ENCODE results near the gene TMEM135. TPM values are rescaled to one million over a fixed set of nuclear protein-coding genes. Genes with fewer than 3 reads are reported as not detected.

Gene TMEM135
- total RNA-seq, 1 donor from 2014 or later, result 24.7 TPM

DNA sequence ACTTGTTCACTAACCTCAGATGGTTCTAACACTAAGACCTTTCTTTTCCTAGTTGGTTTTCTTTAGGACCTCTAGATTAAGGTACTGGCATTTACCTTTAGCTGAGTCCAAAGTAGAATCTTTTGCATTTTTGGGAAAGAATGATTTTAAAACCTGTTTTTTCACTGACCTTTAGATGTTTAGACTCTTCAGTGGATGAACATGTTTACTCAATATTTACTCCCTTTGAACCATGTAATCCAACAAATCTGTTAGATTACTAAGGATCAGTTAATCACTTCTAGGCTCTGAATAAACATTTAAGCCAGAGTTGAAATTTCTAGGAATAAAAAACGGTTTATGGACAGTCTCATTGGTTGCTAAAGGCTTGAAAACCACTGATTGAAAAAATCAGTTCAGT lies 6.2 kb downstream of the TMEM135 start:
- peaks cover 3% of the 10 kb centered on the region for H3K9me3 Mint-ChIP-seq (ENCODE audit: unreplicated experiment)
- DNase-seq (ENCODE audit: extremely low spot score, unreplicated experiment), result no peak
- no peak overlapping the region for H3K4me3 Mint-ChIP-seq (ENCODE audit: unreplicated experiment)
- TF ChIP-seq, protein P1, sequence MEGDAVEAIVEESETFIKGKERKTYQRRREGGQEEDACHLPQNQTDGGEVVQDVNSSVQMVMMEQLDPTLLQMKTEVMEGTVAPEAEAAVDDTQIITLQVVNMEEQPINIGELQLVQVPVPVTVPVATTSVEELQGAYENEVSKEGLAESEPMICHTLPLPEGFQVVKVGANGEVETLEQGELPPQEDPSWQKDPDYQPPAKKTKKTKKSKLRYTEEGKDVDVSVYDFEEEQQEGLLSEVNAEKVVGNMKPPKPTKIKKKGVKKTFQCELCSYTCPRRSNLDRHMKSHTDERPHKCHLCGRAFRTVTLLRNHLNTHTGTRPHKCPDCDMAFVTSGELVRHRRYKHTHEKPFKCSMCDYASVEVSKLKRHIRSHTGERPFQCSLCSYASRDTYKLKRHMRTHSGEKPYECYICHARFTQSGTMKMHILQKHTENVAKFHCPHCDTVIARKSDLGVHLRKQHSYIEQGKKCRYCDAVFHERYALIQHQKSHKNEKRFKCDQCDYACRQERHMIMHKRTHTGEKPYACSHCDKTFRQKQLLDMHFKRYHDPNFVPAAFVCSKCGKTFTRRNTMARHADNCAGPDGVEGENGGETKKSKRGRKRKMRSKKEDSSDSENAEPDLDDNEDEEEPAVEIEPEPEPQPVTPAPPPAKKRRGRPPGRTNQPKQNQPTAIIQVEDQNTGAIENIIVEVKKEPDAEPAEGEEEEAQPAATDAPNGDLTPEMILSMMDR (IDR thresholded peaks at IDR 0.05), result no peak
- H3K36me3 Mint-ChIP-seq (ENCODE audit: unreplicated experiment), result peaks cover 26% of the 10 kb centered on the region
- peaks cover 19% of the 10 kb centered on the region for H3K4me1 Mint-ChIP-seq (ENCODE audit: unreplicated experiment)
- H3K27ac Mint-ChIP-seq (ENCODE audit: unreplicated experiment), result no peak overlapping the region
- H3K27me3 Mint-ChIP-seq (ENCODE audit: unreplicated experiment), result no peaks in the 10 kb centered on the region

GRCh38 chr11:87046824-87047223 lies 9.1 kb downstream of the TMEM135 start:
- no peaks in the 10 kb centered on the region for H3K27me3 Mint-ChIP-seq (ENCODE audit: unreplicated experiment)
- no peak overlapping the region for H3K4me3 Mint-ChIP-seq (ENCODE audit: unreplicated experiment)
- H3K27ac Mint-ChIP-seq (ENCODE audit: unreplicated experiment), result no peak overlapping the region
- no peaks in the 10 kb centered on the region for H3K4me1 Mint-ChIP-seq (ENCODE audit: unreplicated experiment)
- peaks cover 3% of the 10 kb centered on the region for H3K9me3 Mint-ChIP-seq (ENCODE audit: unreplicated experiment)
- no peak for DNase-seq (ENCODE audit: extremely low spot score, unreplicated experiment)
- H3K36me3 Mint-ChIP-seq (ENCODE audit: unreplicated experiment), result peaks cover 21% of the 10 kb centered on the region
- TF ChIP-seq, protein P1 (IDR thresholded peaks at IDR 0.05), result no peak

DNA sequence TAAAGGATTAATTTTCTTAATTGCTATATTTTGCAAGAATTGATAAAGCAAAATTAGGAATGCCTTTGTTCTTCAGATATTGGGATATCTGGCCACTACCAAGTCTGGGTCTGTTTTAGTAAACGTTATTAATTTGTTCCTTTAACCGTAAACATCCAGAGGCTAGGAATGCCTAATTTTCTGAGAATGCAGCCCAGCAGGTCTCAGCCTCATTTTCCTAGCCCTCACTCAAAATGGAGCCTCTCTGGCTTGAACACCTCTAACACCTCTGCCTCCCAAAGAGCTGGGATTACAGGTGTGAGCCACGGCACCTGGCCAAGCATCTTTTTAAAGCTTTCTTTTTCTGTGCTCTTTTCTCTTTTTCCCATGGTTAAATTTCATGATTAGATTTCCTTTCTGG lies 18.4 kb downstream of the TMEM135 start:
- DNase-seq (ENCODE audit: extremely low spot score, unreplicated experiment), result no peak
- H3K27me3 Mint-ChIP-seq (ENCODE audit: unreplicated experiment), result no peaks in the 10 kb centered on the region
- H3K9me3 Mint-ChIP-seq (ENCODE audit: unreplicated experiment), result no peaks in the 10 kb centered on the region
- H3K36me3 Mint-ChIP-seq (ENCODE audit: unreplicated experiment), result no peaks in the 10 kb centered on the region
- TF ChIP-seq, protein P1 (IDR thresholded peaks at IDR 0.05), result no peak
- no peak overlapping the region for H3K27ac Mint-ChIP-seq (ENCODE audit: unreplicated experiment)
- peaks cover 4% of the 10 kb centered on the region for H3K4me1 Mint-ChIP-seq (ENCODE audit: unreplicated experiment)
- no peak overlapping the region for H3K4me3 Mint-ChIP-seq (ENCODE audit: unreplicated experiment)

- TF ChIP-seq, protein P1 (IDR thresholded peaks at IDR 0.05), result no peak
- no peak for DNase-seq (ENCODE audit: extremely low spot score, unreplicated experiment)
- H3K27ac Mint-ChIP-seq (ENCODE audit: unreplicated experiment), result no peak overlapping the region
- H3K36me3 Mint-ChIP-seq (ENCODE audit: unreplicated experiment), result no peaks in the 10 kb centered on the region
- H3K4me3 Mint-ChIP-seq (ENCODE audit: unreplicated experiment), result no peak overlapping the region
- H3K27me3 Mint-ChIP-seq (ENCODE audit: unreplicated experiment), result no peaks in the 10 kb centered on the region
- peaks cover 4% of the 10 kb centered on the region for H3K4me1 Mint-ChIP-seq (ENCODE audit: unreplicated experiment)
- no peaks in the 10 kb centered on the region for H3K9me3 Mint-ChIP-seq (ENCODE audit: unreplicated experiment)
Measured at GRCh38 chr11:87057749-87058148, 20.0 kb downstream of the TMEM135 start.

DNA sequence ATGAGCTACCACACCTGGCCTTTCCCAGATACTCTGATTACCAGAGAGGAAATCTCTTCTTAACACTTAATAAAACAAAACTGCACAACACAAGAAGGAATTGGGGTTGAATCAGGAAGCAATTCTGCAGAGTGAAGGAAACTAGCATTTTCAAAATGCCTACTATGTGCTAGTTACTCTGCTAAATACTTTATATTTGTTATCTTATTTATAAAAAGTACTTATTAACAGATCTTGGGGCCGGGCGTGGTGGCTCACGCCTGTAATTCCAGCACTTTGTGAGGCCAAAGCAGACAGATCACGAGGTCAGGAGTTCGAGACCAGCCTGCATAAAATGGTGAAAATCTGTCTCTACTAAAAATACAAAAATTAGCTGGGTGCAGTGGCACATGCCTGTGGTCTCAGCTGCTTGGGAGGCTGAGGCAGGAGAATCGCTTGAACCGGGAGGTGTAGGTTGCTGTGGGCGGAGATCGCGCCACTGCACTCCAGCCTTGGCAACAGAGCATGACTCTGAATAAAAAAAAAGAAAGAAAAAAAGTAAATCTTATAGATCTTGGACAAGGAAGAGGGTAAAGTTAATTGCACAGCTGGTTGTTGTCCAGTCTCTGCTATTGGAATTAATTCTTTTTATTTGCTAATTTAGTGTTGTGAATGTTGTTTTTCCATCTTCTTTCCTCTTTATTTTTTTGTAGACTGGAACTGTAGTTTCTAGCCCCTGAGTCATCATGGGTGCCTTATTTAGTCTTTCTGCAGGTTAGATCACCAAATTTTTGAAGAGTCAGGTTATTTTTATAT lies 22.1 kb downstream of the TMEM135 start:
- H3K9me3 Mint-ChIP-seq (ENCODE audit: unreplicated experiment), result no peaks in the 10 kb centered on the region
- H3K27me3 Mint-ChIP-seq (ENCODE audit: unreplicated experiment), result no peaks in the 10 kb centered on the region
- TF ChIP-seq, protein P1 (IDR thresholded peaks at IDR 0.05), result no peak
- H3K36me3 Mint-ChIP-seq (ENCODE audit: unreplicated experiment), result no peaks in the 10 kb centered on the region
- no peak for DNase-seq (ENCODE audit: extremely low spot score, unreplicated experiment)
- H3K27ac Mint-ChIP-seq (ENCODE audit: unreplicated experiment), result no peak overlapping the region
- H3K4me1 Mint-ChIP-seq (ENCODE audit: unreplicated experiment), result peaks cover 4% of the 10 kb centered on the region
- no peak overlapping the region for H3K4me3 Mint-ChIP-seq (ENCODE audit: unreplicated experiment)

All from osteocyte (in vitro differentiated cells).